ENCODE results near the gene NR6A1. TPM values are rescaled to one million over a fixed set of nuclear protein-coding genes. Genes with fewer than 3 reads are reported as not detected.
A peak's percentile ranks its signal among the peaks of the same experiment; 100 is the strongest.

Gene NR6A1
- total RNA-seq, 1 experiment from 2014 or later: 0.77 TPM

GRCh38 chr9:124766815-124767554 lies 4.1 kb downstream of the NR6A1 start:
- no peaks in the 10 kb centered on the region for H3K27me3 ChIP-seq (ENCODE audit: low read length)
- no peak overlapping the region for H3K4me2 ChIP-seq (ENCODE audit: low read length)
- peak; percentile 41; the same call in 1 of the 2 replicates for TF ChIP-seq CTCF (conservative IDR thresholded peaks at IDR 0.05; ENCODE audit: low read depth, low read length)
- TF ChIP-seq EZH2phosphoT487 (IDR thresholded peaks at IDR 0.05; ENCODE audit: borderline replicate concordance, low read length): no peak
- H3K36me3 ChIP-seq (ENCODE audit: low read depth, low read length): no peaks in the 10 kb centered on the region
- H3K9me3 ChIP-seq (ENCODE audit: low read length): no peaks in the 10 kb centered on the region
- 0 out of 2 replicates have a peak, but pooled peaks cover 4% of the 10 kb centered on the region for H4K20me1 ChIP-seq (ENCODE audit: low read length)
- H3K4me1 ChIP-seq (ENCODE audit: insufficient read depth, low read length): no peaks in the 10 kb centered on the region
- intact Hi-C loops (cut with micrococcal nuclease): no loop called here
- no peaks in the 10 kb centered on the region for H3F3A ChIP-seq (ENCODE audit: low read length, unreplicated experiment)
- H3K9me2 ChIP-seq (replicated peaks; ENCODE audit: low read length): no peaks in the 10 kb centered on the region
- BruUV-seq (replicated peaks): no TSS peak
- no peak overlapping the region for H2AFZ ChIP-seq (ENCODE audit: low read length)
- ChIA-PET POLR2A (ENCODE audit: unreplicated experiment) (no interaction called here), CTCF (interaction anchor here (0.5 kb wide), 1 partner anchor 17 kb away, joined by 3 read pairs; no protein-coding TSS in a partner anchor)
- no peak overlapping the region for H3K4me3 ChIP-seq (ENCODE audit: low read length)
- no peak overlapping the region for H3K9ac ChIP-seq (ENCODE audit: low read length)
- H3K27ac ChIP-seq (ENCODE audit: low read length): no peak overlapping the region
- ATAC-seq (no peak), DNase-seq (no peak)
- peaks cover 65% of the 10 kb centered on the region for H3K79me2 ChIP-seq (ENCODE audit: low read length)

GRCh38 chr9:124766326-124766725 lies 4.8 kb downstream of the NR6A1 start:
- TF ChIP-seq CTCF (conservative IDR thresholded peaks at IDR 0.05; ENCODE audit: low read depth, low read length) (no peak), EZH2phosphoT487 (IDR thresholded peaks at IDR 0.05; ENCODE audit: borderline replicate concordance, low read length) (no peak), EZH2 (IDR thresholded peaks at IDR 0.05; ENCODE audit: low read length, unreplicated experiment) (no peak)
- Histone ChIP-seq H4K20me1 (ENCODE audit: low read length) (0 out of 2 replicates have a peak, but pooled peaks cover 4% of the 10 kb centered on the region), H2AFZ (ENCODE audit: low read length) (no peak overlapping the region), H3K36me3 (ENCODE audit: low read depth, low read length) (no peaks in the 10 kb centered on the region), H3K4me1 (ENCODE audit: insufficient read depth, low read length) (no peaks in the 10 kb centered on the region), H3K79me2 (ENCODE audit: low read length) (peaks cover 65% of the 10 kb centered on the region), H3K9me3 (ENCODE audit: low read length) (no peaks in the 10 kb centered on the region), H3K4me3 (ENCODE audit: low read length) (no peak overlapping the region), H3K27ac (ENCODE audit: low read length) (no peak overlapping the region), H3K27me3 (ENCODE audit: low read length) (no peaks in the 10 kb centered on the region), H3K9me2 (replicated peaks; ENCODE audit: low read length) (no peaks in the 10 kb centered on the region), H3F3A (ENCODE audit: low read length, unreplicated experiment) (no peaks in the 10 kb centered on the region), H3K4me2 (ENCODE audit: low read length) (no peak overlapping the region), H3K9ac (ENCODE audit: low read length) (no peak overlapping the region)
- DNase-seq (no peak), ATAC-seq (no peak)
- CTCF ChIA-PET: interaction anchor here (0.6 kb wide), 1 partner anchor 244 kb away, joined by 3 read pairs; no protein-coding TSS in a partner anchor
- no TSS peak for BruUV-seq (replicated peaks)
- POLR2A ChIA-PET (ENCODE audit: unreplicated experiment): no interaction called here
- intact Hi-C loops (cut with micrococcal nuclease): no loop called here

GRCh38 chr9:124765439-124765835 lies 5.7 kb downstream of the NR6A1 start:
- ATAC-seq (no peak), DNase-seq (no peak)
- Histone ChIP-seq H3K4me3 (ENCODE audit: low read length) (no peak overlapping the region), H3K79me2 (ENCODE audit: low read length) (peaks cover 69% of the 10 kb centered on the region), H3K27ac (ENCODE audit: low read length) (no peak overlapping the region), H3K27me3 (ENCODE audit: low read length) (no peaks in the 10 kb centered on the region), H3K36me3 (ENCODE audit: low read depth, low read length) (no peaks in the 10 kb centered on the region), H3F3A (ENCODE audit: low read length, unreplicated experiment) (no peaks in the 10 kb centered on the region), H4K20me1 (ENCODE audit: low read length) (0 out of 2 replicates have a peak, but pooled peaks cover 4% of the 10 kb centered on the region), H3K4me1 (ENCODE audit: insufficient read depth, low read length) (no peaks in the 10 kb centered on the region), H3K9ac (ENCODE audit: low read length) (no peak overlapping the region), H3K4me2 (ENCODE audit: low read length) (no peak overlapping the region), H3K9me2 (replicated peaks; ENCODE audit: low read length) (no peaks in the 10 kb centered on the region), H2AFZ (ENCODE audit: low read length) (no peak overlapping the region), H3K9me3 (ENCODE audit: low read length) (no peaks in the 10 kb centered on the region)
- CTCF ChIA-PET: interaction anchor here (0.5 to 1.7 kb wide), 5 partner anchors 14 to 470 kb away, joined by 3 to 7 read pairs (median 4); partner anchors contain the start of gene WDR38
- intact Hi-C loops (cut with micrococcal nuclease): loop anchor here (2.0 kb wide), 1 partner anchor 53 kb away; no protein-coding TSS in a partner anchor
- no peak for TF ChIP-seq EZH2phosphoT487 (IDR thresholded peaks at IDR 0.05; ENCODE audit: borderline replicate concordance, low read length)
- no peak for TF ChIP-seq EZH2 (IDR thresholded peaks at IDR 0.05; ENCODE audit: low read length, unreplicated experiment)
- TF ChIP-seq CTCF (conservative IDR thresholded peaks at IDR 0.05; ENCODE audit: low read depth, low read length): no peak
- no TSS peak for BruUV-seq (replicated peaks)
- POLR2A ChIA-PET (ENCODE audit: unreplicated experiment): no interaction called here
